GM23338 (cell line): ENCODE results near the gene NTM. TPM values are rescaled to one million over a fixed set of nuclear protein-coding genes. Genes with fewer than 3 reads are reported as not detected.

ENCODE experiments used
- ATAC-seq: fragments of 200-7000 bp; cut with Tn5 transposase; 3 replicates; pipeline ENCODE4 v1.9.1; 2020
- DNase-seq: peaks from one replicate; pipeline ENCODE4 v3.0.0-alpha.2; 2015; ENCODE audit warnings: low spot score
- H2AFZ ChIP-seq: fragments of 200-600 bp; sonication (generic); 2 replicates; pipeline ENCODE4 v1.8.0; 2016; ENCODE audit warnings: antibody characterized with exemption, mild to moderate bottlenecking, moderate library complexity
- H3F3A ChIP-seq: fragments of 200-600 bp; sonication (generic); replicated peaks from 2 replicates; pipeline ENCODE4 v1.8.0; 2017; ENCODE audit warnings: antibody characterized with exemption, mixed run types, low read depth
- H3K27ac ChIP-seq: fragments of 200-600 bp; sonication (generic); 2 replicates; pipeline ENCODE4 v1.6.1; 2016; ENCODE audit warnings: low read depth
- H3K27me3 ChIP-seq: fragments of 200-600 bp; sonication (generic); 2 replicates; pipeline ENCODE4 v1.8.0; 2016; ENCODE audit warnings: mild to moderate bottlenecking, mixed run types, moderate library complexity; ENCODE audit not compliant: insufficient read depth
- H3K36me3 ChIP-seq: fragments of 200-600 bp; sonication (generic); 2 replicates; pipeline ENCODE4 v1.8.0; 2016; ENCODE audit warnings: mild to moderate bottlenecking; ENCODE audit not compliant: insufficient read depth
- H3K4me1 ChIP-seq: fragments of 200-600 bp; sonication (generic); 2 replicates; pipeline ENCODE4 v1.8.0; 2016; ENCODE audit warnings: mild to moderate bottlenecking, moderate library complexity; ENCODE audit not compliant: insufficient read depth
- H3K4me2 ChIP-seq: fragments of 200-600 bp; sonication (generic); 2 replicates; pipeline ENCODE4 v1.7.1; 2017; ENCODE audit warnings: mixed run types
- H3K4me3 ChIP-seq: fragments of 200-600 bp; sonication (generic); 2 replicates; pipeline ENCODE4 v1.6.1; 2016; ENCODE audit warnings: mixed run types
- H3K79me2 ChIP-seq: fragments of 200-600 bp; sonication (generic); replicated peaks from 2 replicates; pipeline ENCODE4 v1.8.0; 2017; ENCODE audit warnings: mild to moderate bottlenecking; ENCODE audit not compliant: insufficient read depth
- H3K9me2 ChIP-seq: fragments of 200-600 bp; sonication (generic); 2 replicates; pipeline ENCODE4 v1.8.0; 2017; ENCODE audit not compliant: insufficient read depth
- H4K20me1 ChIP-seq: fragments of 200-600 bp; sonication (generic); replicated peaks from 2 replicates; pipeline ENCODE4 v1.8.0; 2017; ENCODE audit warnings: mild to moderate bottlenecking; ENCODE audit not compliant: insufficient read depth
- H3K27ac Mint-ChIP-seq: 2 replicates; pipeline ENCODE4 v1.8.0; 2020; ENCODE audit warnings: inconsistent platforms, mild to moderate bottlenecking, moderate library complexity, mixed read lengths
- H3K27me3 Mint-ChIP-seq: 3 replicates; pipeline ENCODE4 v1.8.0; 2022; ENCODE audit warnings: low read depth, mild to moderate bottlenecking, moderate library complexity, mixed read lengths, inconsistent platforms; ENCODE audit not compliant: insufficient read depth, poor library complexity
- H3K36me3 Mint-ChIP-seq: 3 replicates; pipeline ENCODE4 v1.8.0; 2021; ENCODE audit warnings: low read depth, mild to moderate bottlenecking, inconsistent platforms, moderate library complexity, mixed read lengths
- H3K4me1 Mint-ChIP-seq: 3 replicates; pipeline ENCODE4 v1.8.0; 2020; ENCODE audit warnings: mild to moderate bottlenecking, inconsistent platforms, mixed read lengths
- H3K4me3 Mint-ChIP-seq: 3 replicates; pipeline ENCODE4 v1.8.0; 2021; ENCODE audit warnings: moderate library complexity, mild to moderate bottlenecking, inconsistent platforms, mixed read lengths
- H3K9me3 Mint-ChIP-seq: 3 replicates; pipeline ENCODE4 v1.8.0; 2020; ENCODE audit warnings: moderate library complexity, mild to moderate bottlenecking, inconsistent platforms, mixed read lengths
- CREB1 ChIP-seq: fragments of 250-450 bp; sonication (Bioruptor Pico); IDR thresholded peaks from 2 replicates; pipeline ENCODE4 v1.5.0; 2020; ENCODE audit warnings: low read depth, mild to moderate bottlenecking, moderate library complexity
- EZH2 ChIP-seq: fragments of 200-600 bp; sonication (generic); IDR thresholded peaks from one replicate; pipeline ENCODE4 v1.8.0; 2017; ENCODE audit warnings: antibody characterized with exemption, mild to moderate bottlenecking, low read depth; ENCODE audit not compliant: unreplicated experiment
- EZH2phosphoT487 ChIP-seq: fragments of 200-600 bp; sonication (generic); IDR thresholded peaks from one replicate; pipeline ENCODE4 v1.8.1; 2018; ENCODE audit warnings: antibody characterized with exemption; ENCODE audit not compliant: unreplicated experiment
- JUNB ChIP-seq: IDR thresholded peaks from one replicate; pipeline ENCODE4 v1.6.1; 2016; ENCODE audit warnings: antibody characterized with exemption; ENCODE audit not compliant: unreplicated experiment
- NANOG ChIP-seq: IDR thresholded peaks from 2 replicates; pipeline ENCODE4 v1.6.1; 2016; ENCODE audit warnings: antibody characterized with exemption, borderline replicate concordance
- POLR2AphosphoS5 ChIP-seq: IDR thresholded peaks from 2 replicates; pipeline ENCODE4 v1.6.1; 2016; ENCODE audit warnings: antibody characterized with exemption, low read depth
- STAT1 ChIP-seq: IDR thresholded peaks from one replicate; pipeline ENCODE4 v1.6.1; 2016; ENCODE audit warnings: antibody characterized with exemption; ENCODE audit not compliant: unreplicated experiment
- ZNF114 ChIP-seq: fragments of 250-450 bp; sonication (Bioruptor Pico); IDR thresholded peaks from 2 replicates; pipeline ENCODE4 v1.5.0; 2020; ENCODE audit warnings: mild to moderate bottlenecking, moderate library complexity
- ZNF331 ChIP-seq: fragments of 250-450 bp; sonication (Bioruptor Pico); IDR thresholded peaks from 2 replicates; pipeline ENCODE4 v1.5.0; 2020; ENCODE audit warnings: low read depth, mild to moderate bottlenecking, moderate library complexity
- polyA plus RNA-seq: library from polyadenylated mRNA; unstranded; fragments of >200 nt; fragmentation: Nextera tagmentation; extraction: Ambion mirVana; gene quantifications from 2 replicates; pipeline ENCODE4 v1.2.1, GENCODE V29; 2016
- total RNA-seq: library from RNA; depleted of rRNA; stranded (reverse); fragments of >200 nt; shearing (Covaris generic); gene quantifications from 2 replicates; pipeline ENCODE4 v1.2.3, GENCODE V29; 2014
- TF ChIP-seq, protein P1 (sequence below), 2 experiments: fragments of 200-600 bp in 1 of 2; sonication (generic) in 1 of 2; conservative IDR thresholded peaks; 2 replicates each; pipeline versions ENCODE4 v1.5.1 to v1.6.1; 2016 to 2017; ENCODE audit warnings: antibody characterized with exemption in 2 of 2, low read depth in 2 of 2, mild to moderate bottlenecking in 2 of 2, moderate library complexity in 1 of 2
- TF ChIP-seq, protein P2 (sequence below): IDR thresholded peaks from 2 replicates; pipeline ENCODE4 v1.6.1; 2016; ENCODE audit warnings: antibody characterized with exemption
- TF ChIP-seq, protein P3 (sequence below): fragments of 250-450 bp; sonication (Bioruptor Pico); IDR thresholded peaks from 2 replicates; pipeline ENCODE4 v1.5.0; 2020; ENCODE audit warnings: mild to moderate bottlenecking, moderate library complexity
- TF ChIP-seq, protein P4 (sequence below): IDR thresholded peaks from one replicate; pipeline ENCODE4 v1.6.1; 2018; ENCODE audit warnings: antibody characterized with exemption; ENCODE audit not compliant: unreplicated experiment

Gene NTM
- total and polyA plus RNA-seq, 2 experiments from 2014 or later = 10.6 to 14.6 TPM

DNA sequence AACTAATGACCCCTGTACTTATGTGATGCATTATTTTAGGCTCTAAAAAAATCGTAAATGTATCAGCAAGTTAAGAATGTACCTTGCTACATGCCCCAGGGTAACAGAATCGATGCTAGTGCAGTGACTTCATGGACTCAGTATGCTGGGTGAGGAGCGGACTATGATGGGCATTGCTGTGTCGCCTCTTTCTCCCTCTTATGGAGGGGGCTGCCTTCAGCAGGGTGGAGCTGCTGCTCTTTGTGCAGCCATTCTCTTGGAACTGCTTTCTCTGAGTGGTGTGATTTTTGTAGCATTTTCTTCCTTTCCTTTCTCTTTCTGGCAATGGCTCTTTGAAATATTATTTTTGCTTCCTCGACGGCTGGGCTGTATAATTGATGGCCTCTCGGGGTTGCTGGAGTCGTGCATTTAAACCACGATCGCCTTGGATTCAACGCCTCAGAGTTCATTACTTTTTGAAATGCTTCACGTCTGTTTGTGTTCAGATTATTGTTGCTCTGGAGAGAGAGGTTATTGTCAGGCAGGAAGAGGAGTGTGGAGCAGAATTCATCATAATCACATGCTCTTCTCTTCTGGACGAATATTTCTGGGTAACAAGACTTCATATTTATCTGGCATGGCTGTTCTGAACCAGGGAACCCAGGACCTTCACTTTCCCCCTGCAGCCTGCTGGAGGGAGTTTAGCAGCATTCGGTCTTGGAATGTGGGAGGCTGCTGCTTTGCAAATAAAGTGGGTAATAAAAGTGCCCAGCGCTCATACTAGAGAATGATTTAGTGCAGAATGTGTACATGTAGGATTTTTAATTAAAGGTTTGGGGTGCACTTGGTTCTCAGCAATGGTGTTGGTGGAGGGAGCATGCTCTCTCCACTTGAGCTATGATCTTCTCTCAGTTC lies 804.2 kb downstream of the NTM start:
- Histone ChIP-seq H3K27ac (no peak overlapping the region), H3K4me3 (no peak overlapping the region), H3K36me3 (no peaks in the 10 kb centered on the region), H3K4me2 (no peak overlapping the region), H4K20me1 (no peaks in the 10 kb centered on the region), H3K79me2 (no peaks in the 10 kb centered on the region), H3K9me2 (0 out of 2 replicates have a peak, but pooled peaks cover 4% of the 10 kb centered on the region), H2AFZ (no peak overlapping the region), H3K27me3 (no peaks in the 10 kb centered on the region), H3F3A (no peaks in the 10 kb centered on the region), H3K4me1 (no peaks in the 10 kb centered on the region)
- no peaks in the 10 kb centered on the region for H3K9me3 Mint-ChIP-seq
- TF ChIP-seq CREB1 (CRISPR knock-in tag) (no peak), EZH2phosphoT487 (no peak), EZH2 (no peak), ZNF331 (no peak), JUNB (no peak), ZNF114 (CRISPR knock-in tag) (no peak), POLR2AphosphoS5 (no peak), NANOG (no peak), STAT1 (no peak)
- TF ChIP-seq, protein P1, sequence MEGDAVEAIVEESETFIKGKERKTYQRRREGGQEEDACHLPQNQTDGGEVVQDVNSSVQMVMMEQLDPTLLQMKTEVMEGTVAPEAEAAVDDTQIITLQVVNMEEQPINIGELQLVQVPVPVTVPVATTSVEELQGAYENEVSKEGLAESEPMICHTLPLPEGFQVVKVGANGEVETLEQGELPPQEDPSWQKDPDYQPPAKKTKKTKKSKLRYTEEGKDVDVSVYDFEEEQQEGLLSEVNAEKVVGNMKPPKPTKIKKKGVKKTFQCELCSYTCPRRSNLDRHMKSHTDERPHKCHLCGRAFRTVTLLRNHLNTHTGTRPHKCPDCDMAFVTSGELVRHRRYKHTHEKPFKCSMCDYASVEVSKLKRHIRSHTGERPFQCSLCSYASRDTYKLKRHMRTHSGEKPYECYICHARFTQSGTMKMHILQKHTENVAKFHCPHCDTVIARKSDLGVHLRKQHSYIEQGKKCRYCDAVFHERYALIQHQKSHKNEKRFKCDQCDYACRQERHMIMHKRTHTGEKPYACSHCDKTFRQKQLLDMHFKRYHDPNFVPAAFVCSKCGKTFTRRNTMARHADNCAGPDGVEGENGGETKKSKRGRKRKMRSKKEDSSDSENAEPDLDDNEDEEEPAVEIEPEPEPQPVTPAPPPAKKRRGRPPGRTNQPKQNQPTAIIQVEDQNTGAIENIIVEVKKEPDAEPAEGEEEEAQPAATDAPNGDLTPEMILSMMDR (conservative IDR thresholded peaks at IDR 0.05; ENCODE audit: low read depth in 2 of 2) = no peak
- TF ChIP-seq, protein P2, sequence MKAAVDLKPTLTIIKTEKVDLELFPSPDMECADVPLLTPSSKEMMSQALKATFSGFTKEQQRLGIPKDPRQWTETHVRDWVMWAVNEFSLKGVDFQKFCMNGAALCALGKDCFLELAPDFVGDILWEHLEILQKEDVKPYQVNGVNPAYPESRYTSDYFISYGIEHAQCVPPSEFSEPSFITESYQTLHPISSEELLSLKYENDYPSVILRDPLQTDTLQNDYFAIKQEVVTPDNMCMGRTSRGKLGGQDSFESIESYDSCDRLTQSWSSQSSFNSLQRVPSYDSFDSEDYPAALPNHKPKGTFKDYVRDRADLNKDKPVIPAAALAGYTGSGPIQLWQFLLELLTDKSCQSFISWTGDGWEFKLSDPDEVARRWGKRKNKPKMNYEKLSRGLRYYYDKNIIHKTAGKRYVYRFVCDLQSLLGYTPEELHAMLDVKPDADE = no peak
- TF ChIP-seq, protein P3, sequence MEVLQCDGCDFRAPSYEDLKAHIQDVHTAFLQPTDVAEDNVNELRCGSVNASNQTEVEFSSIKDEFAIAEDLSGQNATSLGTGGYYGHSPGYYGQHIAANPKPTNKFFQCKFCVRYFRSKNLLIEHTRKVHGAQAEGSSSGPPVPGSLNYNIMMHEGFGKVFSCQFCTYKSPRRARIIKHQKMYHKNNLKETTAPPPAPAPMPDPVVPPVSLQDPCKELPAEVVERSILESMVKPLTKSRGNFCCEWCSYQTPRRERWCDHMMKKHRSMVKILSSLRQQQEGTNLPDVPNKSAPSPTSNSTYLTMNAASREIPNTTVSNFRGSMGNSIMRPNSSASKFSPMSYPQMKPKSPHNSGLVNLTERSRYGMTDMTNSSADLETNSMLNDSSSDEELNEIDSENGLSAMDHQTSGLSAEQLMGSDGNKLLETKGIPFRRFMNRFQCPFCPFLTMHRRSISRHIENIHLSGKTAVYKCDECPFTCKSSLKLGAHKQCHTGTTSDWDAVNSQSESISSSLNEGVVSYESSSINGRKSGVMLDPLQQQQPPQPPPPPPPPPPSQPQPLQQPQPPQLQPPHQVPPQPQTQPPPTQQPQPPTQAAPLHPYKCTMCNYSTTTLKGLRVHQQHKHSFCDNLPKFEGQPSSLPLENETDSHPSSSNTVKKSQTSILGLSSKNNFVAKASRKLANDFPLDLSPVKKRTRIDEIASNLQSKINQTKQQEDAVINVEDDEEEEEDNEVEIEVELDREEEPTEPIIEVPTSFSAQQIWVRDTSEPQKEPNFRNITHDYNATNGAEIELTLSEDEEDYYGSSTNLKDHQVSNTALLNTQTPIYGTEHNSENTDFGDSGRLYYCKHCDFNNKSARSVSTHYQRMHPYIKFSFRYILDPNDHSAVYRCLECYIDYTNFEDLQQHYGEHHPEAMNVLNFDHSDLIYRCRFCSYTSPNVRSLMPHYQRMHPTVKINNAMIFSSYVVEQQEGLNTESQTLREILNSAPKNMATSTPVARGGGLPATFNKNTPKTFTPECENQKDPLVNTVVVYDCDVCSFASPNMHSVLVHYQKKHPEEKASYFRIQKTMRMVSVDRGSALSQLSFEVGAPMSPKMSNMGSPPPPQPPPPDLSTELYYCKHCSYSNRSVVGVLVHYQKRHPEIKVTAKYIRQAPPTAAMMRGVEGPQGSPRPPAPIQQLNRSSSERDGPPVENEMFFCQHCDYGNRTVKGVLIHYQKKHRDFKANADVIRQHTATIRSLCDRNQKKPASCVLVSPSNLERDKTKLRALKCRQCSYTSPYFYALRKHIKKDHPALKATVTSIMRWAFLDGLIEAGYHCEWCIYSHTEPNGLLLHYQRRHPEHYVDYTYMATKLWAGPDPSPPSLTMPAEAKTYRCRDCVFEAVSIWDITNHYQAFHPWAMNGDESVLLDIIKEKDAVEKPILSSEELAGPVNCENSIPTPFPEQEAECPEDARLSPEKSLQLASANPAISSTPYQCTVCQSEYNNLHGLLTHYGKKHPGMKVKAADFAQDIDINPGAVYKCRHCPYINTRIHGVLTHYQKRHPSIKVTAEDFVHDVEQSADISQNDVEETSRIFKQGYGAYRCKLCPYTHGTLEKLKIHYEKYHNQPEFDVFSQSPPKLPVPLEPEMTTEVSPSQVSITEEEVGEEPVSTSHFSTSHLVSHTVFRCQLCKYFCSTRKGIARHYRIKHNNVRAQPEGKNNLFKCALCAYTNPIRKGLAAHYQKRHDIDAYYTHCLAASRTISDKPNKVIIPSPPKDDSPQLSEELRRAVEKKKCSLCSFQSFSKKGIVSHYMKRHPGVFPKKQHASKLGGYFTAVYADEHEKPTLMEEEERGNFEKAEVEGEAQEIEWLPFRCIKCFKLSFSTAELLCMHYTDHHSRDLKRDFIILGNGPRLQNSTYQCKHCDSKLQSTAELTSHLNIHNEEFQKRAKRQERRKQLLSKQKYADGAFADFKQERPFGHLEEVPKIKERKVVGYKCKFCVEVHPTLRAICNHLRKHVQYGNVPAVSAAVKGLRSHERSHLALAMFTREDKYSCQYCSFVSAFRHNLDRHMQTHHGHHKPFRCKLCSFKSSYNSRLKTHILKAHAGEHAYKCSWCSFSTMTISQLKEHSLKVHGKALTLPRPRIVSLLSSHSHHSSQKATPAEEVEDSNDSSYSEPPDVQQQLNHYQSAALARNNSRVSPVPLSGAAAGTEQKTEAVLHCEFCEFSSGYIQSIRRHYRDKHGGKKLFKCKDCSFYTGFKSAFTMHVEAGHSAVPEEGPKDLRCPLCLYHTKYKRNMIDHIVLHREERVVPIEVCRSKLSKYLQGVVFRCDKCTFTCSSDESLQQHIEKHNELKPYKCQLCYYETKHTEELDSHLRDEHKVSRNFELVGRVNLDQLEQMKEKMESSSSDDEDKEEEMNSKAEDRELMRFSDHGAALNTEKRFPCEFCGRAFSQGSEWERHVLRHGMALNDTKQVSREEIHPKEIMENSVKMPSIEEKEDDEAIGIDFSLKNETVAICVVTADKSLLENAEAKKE (CRISPR knock-in tag) = no peak
- TF ChIP-seq, protein P4, sequence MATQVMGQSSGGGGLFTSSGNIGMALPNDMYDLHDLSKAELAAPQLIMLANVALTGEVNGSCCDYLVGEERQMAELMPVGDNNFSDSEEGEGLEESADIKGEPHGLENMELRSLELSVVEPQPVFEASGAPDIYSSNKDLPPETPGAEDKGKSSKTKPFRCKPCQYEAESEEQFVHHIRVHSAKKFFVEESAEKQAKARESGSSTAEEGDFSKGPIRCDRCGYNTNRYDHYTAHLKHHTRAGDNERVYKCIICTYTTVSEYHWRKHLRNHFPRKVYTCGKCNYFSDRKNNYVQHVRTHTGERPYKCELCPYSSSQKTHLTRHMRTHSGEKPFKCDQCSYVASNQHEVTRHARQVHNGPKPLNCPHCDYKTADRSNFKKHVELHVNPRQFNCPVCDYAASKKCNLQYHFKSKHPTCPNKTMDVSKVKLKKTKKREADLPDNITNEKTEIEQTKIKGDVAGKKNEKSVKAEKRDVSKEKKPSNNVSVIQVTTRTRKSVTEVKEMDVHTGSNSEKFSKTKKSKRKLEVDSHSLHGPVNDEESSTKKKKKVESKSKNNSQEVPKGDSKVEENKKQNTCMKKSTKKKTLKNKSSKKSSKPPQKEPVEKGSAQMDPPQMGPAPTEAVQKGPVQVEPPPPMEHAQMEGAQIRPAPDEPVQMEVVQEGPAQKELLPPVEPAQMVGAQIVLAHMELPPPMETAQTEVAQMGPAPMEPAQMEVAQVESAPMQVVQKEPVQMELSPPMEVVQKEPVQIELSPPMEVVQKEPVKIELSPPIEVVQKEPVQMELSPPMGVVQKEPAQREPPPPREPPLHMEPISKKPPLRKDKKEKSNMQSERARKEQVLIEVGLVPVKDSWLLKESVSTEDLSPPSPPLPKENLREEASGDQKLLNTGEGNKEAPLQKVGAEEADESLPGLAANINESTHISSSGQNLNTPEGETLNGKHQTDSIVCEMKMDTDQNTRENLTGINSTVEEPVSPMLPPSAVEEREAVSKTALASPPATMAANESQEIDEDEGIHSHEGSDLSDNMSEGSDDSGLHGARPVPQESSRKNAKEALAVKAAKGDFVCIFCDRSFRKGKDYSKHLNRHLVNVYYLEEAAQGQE = no peak
- no peak overlapping the region for H3K27ac Mint-ChIP-seq
- DNase-seq = no peak
- H3K4me1 Mint-ChIP-seq = no peaks in the 10 kb centered on the region
- H3K4me3 Mint-ChIP-seq = no peak overlapping the region
- no peaks in the 10 kb centered on the region for H3K36me3 Mint-ChIP-seq
- no peaks in the 10 kb centered on the region for H3K27me3 Mint-ChIP-seq
- ATAC-seq = no peak
